A673 (cell line): ENCODE measurements around the gene LPIN3. TPM values are rescaled to one million over a fixed set of nuclear protein-coding genes. Genes with fewer than 3 reads are reported as not detected.

ENCODE experiments used
- BruUV-seq: library from RNA; stranded (reverse); fragments of 400-500 nt; replicated peaks from 2 replicates; lab custom pipeline; 2021; lab: Mats Ljungman, UMichigan
- CTCF ChIA-PET: fragments of 300-600 bp; sonication (Branson Sonifier 250); formaldehyde crosslinking; loops from one replicate; lab custom pipeline; 2022; ENCODE audit warnings: antibody characterized with exemption; lab: Charles Lee
- POLR2A ChIA-PET: fragments of 300-600 bp; sonication (Branson Sonifier 250); formaldehyde crosslinking; loops from one replicate; lab custom pipeline; 2022; ENCODE audit warnings: antibody characterized with exemption; ENCODE audit not compliant: low non-redundant PET; lab: Charles Lee
- DNase-seq: peaks from one replicate; pipeline ENCODE4 v3.0.0-alpha.2; 2015; ENCODE audit warnings: low spot score
- H3K27ac ChIP-seq: fragments of 200-600 bp; sonication (generic); 2 replicates; pipeline ENCODE4 v1.5.1; 2016; ENCODE audit warnings: mixed run types, low read depth, mild to moderate bottlenecking, mixed read lengths, antibody characterized with exemption, low read length; ENCODE audit not compliant: poor library complexity, severe bottlenecking
- H3K27me3 ChIP-seq: fragments of 200-600 bp; sonication (generic); replicated peaks from 2 replicates; pipeline ENCODE4 v1.6.1; 2017; ENCODE audit warnings: mixed run types, low read depth, mild to moderate bottlenecking, mixed read lengths, antibody characterized with exemption, low read length; ENCODE audit not compliant: insufficient read depth, poor library complexity
- H3K36me3 ChIP-seq: fragments of 200-600 bp; sonication (generic); 2 replicates; pipeline ENCODE4 v1.6.1; 2016; ENCODE audit warnings: mixed run types, mild to moderate bottlenecking, mixed read lengths, antibody characterized with exemption, low read length; ENCODE audit not compliant: insufficient read depth, poor library complexity, severe bottlenecking
- H3K4me1 ChIP-seq: fragments of 200-600 bp; sonication (generic); 2 replicates; pipeline ENCODE4 v1.6.1; 2017; ENCODE audit warnings: mixed run types, mild to moderate bottlenecking, mixed read lengths, antibody characterized with exemption, low read length; ENCODE audit not compliant: insufficient read depth, poor library complexity, severe bottlenecking
- H3K4me3 ChIP-seq: fragments of 200-600 bp; sonication (generic); 2 replicates; pipeline ENCODE4 v1.5.1; 2016; ENCODE audit warnings: low read depth, mixed run types, mild to moderate bottlenecking, mixed read lengths, low read length; ENCODE audit not compliant: poor library complexity, severe bottlenecking
- H3K9me3 ChIP-seq: fragments of 200-600 bp; sonication (generic); 2 replicates; pipeline ENCODE4 v1.6.1; 2016; ENCODE audit warnings: mixed run types, low read depth, mild to moderate bottlenecking, mixed read lengths, antibody characterized with exemption, low read length; ENCODE audit not compliant: poor library complexity, severe bottlenecking
- CTCF ChIP-seq: fragments of 300-800, 200-600 bp; sonication (generic); conservative IDR thresholded peaks from 2 replicates; pipeline ENCODE4 v1.5.1; 2017; ENCODE audit warnings: low read depth, mild to moderate bottlenecking, antibody characterized with exemption, low read length, moderate library complexity, mixed read lengths
- EZH2 ChIP-seq: fragments of 200-600 bp; sonication (generic); IDR thresholded peaks from 2 replicates; pipeline ENCODE4 v1.6.1; 2017; ENCODE audit warnings: borderline replicate concordance, low read depth, mild to moderate bottlenecking, mixed read lengths, antibody characterized with exemption, low read length; ENCODE audit not compliant: poor library complexity, severe bottlenecking
- intact Hi-C: fragments of 100-400 bp; cut with micrococcal nuclease; formaldehyde crosslinking; loops from one replicate; pipeline ENCODE4 v1.10.0; 2022; ENCODE audit not compliant: unreplicated experiment
- total RNA-seq: library from RNA; stranded (reverse); gene quantifications from 2 replicates; pipeline ENCODE4 v1.2.3, GENCODE V29; 2021

The LPIN3 gene
- total RNA-seq, 1 experiment from 2014 or later: 1.3 TPM

GRCh38 chr20:41370176-41370575 is 29.6 kb downstream of the LPIN3 start:
- CTCF ChIA-PET: no interaction called here

DNA sequence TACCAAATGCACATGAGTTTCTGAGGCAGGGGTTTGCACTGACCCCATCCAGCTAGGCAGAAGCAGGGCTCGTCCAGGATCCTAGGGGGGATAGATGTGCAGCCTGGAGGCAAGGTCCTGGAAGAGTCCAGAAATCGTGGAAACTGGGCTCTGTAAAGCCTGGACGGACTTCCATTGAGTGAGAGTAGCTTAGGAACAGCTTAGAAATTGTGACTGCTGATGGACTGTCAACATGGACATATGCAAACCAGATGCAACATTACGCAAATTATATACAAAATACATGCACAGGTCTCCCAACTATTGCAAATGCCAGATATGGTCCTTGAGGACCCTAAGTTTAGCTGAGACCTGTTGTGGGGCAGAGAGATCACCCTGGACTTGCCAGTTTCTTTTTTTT is 30.8 kb downstream of the LPIN3 start:
- peaks cover 12% of the 10 kb centered on the region for H3K27me3 ChIP-seq
- intact Hi-C loops: no loop called here
- POLR2A ChIA-PET: no interaction called here
- no peak for DNase-seq
- H3K4me3 ChIP-seq: no peak overlapping the region
- CTCF ChIA-PET: no interaction called here
- no peaks in the 10 kb centered on the region for H3K4me1 ChIP-seq
- H3K9me3 ChIP-seq: no peaks in the 10 kb centered on the region
- BruUV-seq: no TSS peak
- no peaks in the 10 kb centered on the region for H3K36me3 ChIP-seq
- no peak overlapping the region for H3K27ac ChIP-seq
- TF ChIP-seq CTCF: no peak
- TF ChIP-seq EZH2: no peak

More at GRCh38 chr20:41370176-41370575, 29.6 kb downstream of the LPIN3 start:
- intact Hi-C loops: no loop called here
- Histone ChIP-seq H3K27me3 (peaks cover 22% of the 10 kb centered on the region), H3K36me3 (no peaks in the 10 kb centered on the region), H3K9me3 (no peaks in the 10 kb centered on the region), H3K4me3 (no peak overlapping the region), H3K4me1 (no peaks in the 10 kb centered on the region), H3K27ac (no peak overlapping the region)
- BruUV-seq: no TSS peak
- no peak for DNase-seq
- POLR2A ChIA-PET: interaction anchor here (0.6 kb wide), 1 partner anchor 47 kb away, joined by 3 read pairs; no protein-coding TSS in a partner anchor
- TF ChIP-seq EZH2 (no peak), CTCF (no peak)

DNA sequence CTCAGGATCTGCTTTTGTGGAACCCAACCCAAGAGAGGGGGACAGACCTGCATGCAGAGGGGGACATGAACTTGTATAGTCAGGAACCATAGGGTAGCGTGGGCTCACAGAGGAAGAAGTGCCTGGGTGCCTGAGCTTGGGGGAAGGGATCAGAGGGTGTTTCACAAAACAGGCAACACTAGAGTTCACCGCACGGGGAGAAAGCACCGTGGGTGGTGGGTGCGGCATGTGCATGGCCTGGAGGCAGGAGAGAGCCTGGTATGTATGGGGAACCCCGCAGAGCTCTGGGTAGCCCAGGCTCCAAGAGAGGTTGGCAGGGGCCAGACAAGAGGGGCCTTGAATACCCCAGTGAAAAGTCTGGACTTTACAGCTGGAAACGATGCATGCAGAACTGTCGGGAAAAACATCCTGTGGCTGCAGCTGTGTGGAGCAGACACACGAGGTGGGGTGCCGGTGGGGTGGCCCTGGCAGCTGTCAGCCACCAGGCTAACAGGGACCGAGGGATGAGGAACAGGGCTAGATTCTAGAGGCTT is 32.7 kb downstream of the LPIN3 start:
- no peaks in the 10 kb centered on the region for H3K4me1 ChIP-seq
- H3K27me3 ChIP-seq: no peaks in the 10 kb centered on the region
- no peak overlapping the region for H3K4me3 ChIP-seq
- no peaks in the 10 kb centered on the region for H3K9me3 ChIP-seq
- no peaks in the 10 kb centered on the region for H3K36me3 ChIP-seq
- ChIA-PET CTCF (no interaction called here), POLR2A (no interaction called here)
- intact Hi-C loops: no loop called here
- DNase-seq: no peak
- BruUV-seq: no TSS peak
- no peak overlapping the region for H3K27ac ChIP-seq
- TF ChIP-seq CTCF (no peak), EZH2 (no peak)
